Glomerular visceral epithelial cell (primary cell): Measurements from ENCODE around the gene GORASP1.

Experiments used
- DNase-seq: peaks from one replicate; pipeline ENCODE4 v3.0.0-alpha.2; 2016; ENCODE audit errors: extremely low spot score

Gene GORASP1

GRCh38 chr3:39125841-39126500 is 18.5 kb upstream of the GORASP1 start:
- DNase-seq, result no peak

- DNase-seq, result peak; percentile 21
Measured at GRCh38 chr3:39124876-39125840, 17.7 kb upstream of the GORASP1 start.

GRCh38 chr3:39122813-39123212 is 15.4 kb upstream of the GORASP1 start:
- DNase-seq, result no peak

GRCh38 chr3:39121621-39122020 is 14.2 kb upstream of the GORASP1 start:
- no peak for DNase-seq

GRCh38 chr3:39118931-39119660 is 11.7 kb upstream of the GORASP1 start:
- no peak for DNase-seq

GRCh38 chr3:39118079-39118478 is 10.7 kb upstream of the GORASP1 start:
- no peak for DNase-seq

GRCh38 chr3:39115870-39116269 is 8.4 kb upstream of the GORASP1 start:
- no peak for DNase-seq

GRCh38 chr3:39114456-39114855 is 7.0 kb upstream of the GORASP1 start:
- no peak for DNase-seq

- no peak for DNase-seq
Measured at GRCh38 chr3:39113291-39113690, 5.9 kb upstream of the GORASP1 start.

GRCh38 chr3:39112535-39112934 is 5.1 kb upstream of the GORASP1 start:
- DNase-seq, result no peak

GRCh38 chr3:39112113-39112512 is 4.7 kb upstream of the GORASP1 start:
- no peak for DNase-seq

- no peak for DNase-seq
Measured at GRCh38 chr3:39110041-39110639, 2.7 kb upstream of the GORASP1 start.

GRCh38 chr3:39109086-39109485 is 1.7 kb upstream of the GORASP1 start:
- no peak for DNase-seq

GRCh38 chr3:39108200-39108710 is 828 bp upstream of the GORASP1 start:
- DNase-seq, result no peak

- DNase-seq, result peak; percentile 42
Measured at GRCh38 chr3:39106851-39107387, 508 bp downstream of the GORASP1 start.

- peak; percentile 9 for DNase-seq
Measured at GRCh38 chr3:39106281-39106811, 1.1 kb downstream of the GORASP1 start.

GRCh38 chr3:39105687-39106063 is 1.8 kb downstream of the GORASP1 start:
- no peak for DNase-seq

GRCh38 chr3:39104961-39105686 is 2.3 kb downstream of the GORASP1 start:
- DNase-seq, result no peak

- no peak for DNase-seq
Measured at GRCh38 chr3:39103791-39104552, 3.5 kb downstream of the GORASP1 start.

- no peak for DNase-seq
Measured at GRCh38 chr3:39103324-39103693, 4.1 kb downstream of the GORASP1 start.
